Esophagus muscularis mucosa (tissue), 4 donors: ENCODE measurements around the gene RANBP3. TPM values are rescaled to one million over a fixed set of nuclear protein-coding genes. Genes with fewer than 3 reads are reported as not detected.

Experiments used
- DNase-seq: peaks from one replicate; pipeline ENCODE4 v3.0.0-alpha.2; 2017; ENCODE audit errors: extremely low spot score
- H3K27ac ChIP-seq, 4 donors: fragments of 200-600 bp; sonication (generic); replicated peaks in 1 of 4; 1 replicate in 3 of 4; 2 replicates in 1 of 4; pipeline ENCODE4 v1.5.1; 2016 to 2019; ENCODE audit warnings: mild to moderate bottlenecking in 1 of 4
- H3K27me3 ChIP-seq, 4 donors: fragments of 200-600 bp; sonication (generic); one replicate each; pipeline versions ENCODE4 v1.5.1 to v1.6.0; 2016 to 2019
- H3K36me3 ChIP-seq, 4 donors: fragments of 200-600 bp; sonication (generic); one replicate each; pipeline ENCODE4 v1.5.1; 2016 to 2019
- H3K4me1 ChIP-seq, 4 donors: fragments of 200-600 bp; sonication (generic); one replicate each; pipeline ENCODE4 v1.5.1; 2016 to 2019
- H3K4me3 ChIP-seq, 4 donors: fragments of 200-600 bp; sonication (generic); 1 replicate in 2 of 4; 2 replicates in 2 of 4; pipeline ENCODE4 v1.5.1; 2016 to 2019; ENCODE audit warnings: mild to moderate bottlenecking in 4 of 4, moderate library complexity in 1 of 4
- H3K9me3 ChIP-seq, 4 donors: fragments of 200-600 bp; sonication (generic); 1 replicate in 3 of 4; 2 replicates in 1 of 4; pipeline ENCODE4 v1.5.1; 2016 to 2019
- CTCF ChIP-seq, 3 experiments: fragments of 200-600 bp in 2 of 3; fragments of 450-650 bp in 1 of 3; sonication (generic) in 2 of 3; IDR thresholded peaks; one replicate each; pipeline ENCODE4 v1.5.1; 2017 to 2019; ENCODE audit warnings: antibody characterized with exemption in 3 of 3, mild to moderate bottlenecking in 2 of 3, moderate library complexity in 1 of 3
- EP300 ChIP-seq: sonication (generic); formaldehyde crosslinking; IDR thresholded peaks from one replicate; pipeline ENCODE4 v1.6.1; 2017; ENCODE audit warnings: antibody characterized with exemption
- POLR2A ChIP-seq: fragments of 450-650 bp; IDR thresholded peaks from one replicate; pipeline ENCODE4 v1.6.1; 2017; ENCODE audit warnings: antibody characterized with exemption, moderate library complexity, mild to moderate bottlenecking, low read depth
- POLR2AphosphoS5 ChIP-seq, 2 donors: sonication (generic); formaldehyde crosslinking; IDR thresholded peaks; one replicate each; pipeline ENCODE4 v1.6.1; 2017; ENCODE audit warnings: antibody characterized with exemption in 2 of 2
- WGBS: methylation state at CpG from one replicate; pipeline ENCODE4 v1.1.5; 2018; 5-methylcytosine and 5-hydroxymethylcytosine counted together
- intact Hi-C: fragments of 100-400 bp; cut with DNase I; formaldehyde crosslinking; loops from one replicate; pipeline ENCODE4 v1.15.1; 2023
- total RNA-seq, 4 donors: library from RNA; depleted of rRNA; stranded (reverse); fragments of >200 nt; gene quantifications; one replicate each; pipeline versions ENCODE4 v1.1.0 to v1.2.1, GENCODE V29; 2016

RANBP3 gene
- total RNA-seq, 4 donors from 2014 or later = 92.2 to 127 (median 102) TPM

- H3K4me1 ChIP-seq = no peaks in the 10 kb centered on the region
- TF ChIP-seq EP300 (no peak), CTCF (IDR thresholded peaks at IDR 0.05) (no peak), POLR2AphosphoS5 (IDR thresholded peaks at IDR 0.05) (no peak), POLR2A (no peak)
- H3K27ac ChIP-seq = no peak overlapping the region
- H3K27me3 ChIP-seq = no peaks in the 10 kb centered on the region
- H3K9me3 ChIP-seq = no peaks in the 10 kb centered on the region
- intact Hi-C loops = no loop called here
- no peak overlapping the region for H3K4me3 ChIP-seq
- no peak for DNase-seq
- H3K36me3 ChIP-seq = peaks cover 27 to 73% (median 47%) of the 10 kb centered on the region in 4 donors
- 92% methylated on average over 9 of the region's 13 CpGs for WGBS
These were observed 36.7 kb upstream of the RANBP3 start for GRCh38 chr19:6014551-6015135.

GRCh38 chr19:6012426-6013170 is 34.7 kb upstream of the RANBP3 start:
- Histone ChIP-seq H3K4me1 (no peaks in the 10 kb centered on the region), H3K9me3 (no peaks in the 10 kb centered on the region), H3K4me3 (no peak overlapping the region), H3K27ac (no peak overlapping the region), H3K36me3 (peaks cover 40 to 80% (median 58%) of the 10 kb centered on the region in 4 donors), H3K27me3 (no peaks in the 10 kb centered on the region)
- intact Hi-C loops = no loop called here
- 86% methylated on average over 18 of the region's 18 CpGs for WGBS
- no peak for DNase-seq
- no peak for TF ChIP-seq POLR2AphosphoS5 (IDR thresholded peaks at IDR 0.05)
- no peak for TF ChIP-seq POLR2A
- no peak for TF ChIP-seq CTCF (IDR thresholded peaks at IDR 0.05)
- no peak for TF ChIP-seq EP300

- H3K36me3 ChIP-seq = peaks cover 48 to 88% (median 66%) of the 10 kb centered on the region in 4 donors
- intact Hi-C loops = no loop called here
- DNase-seq = no peak
These were observed 33.9 kb upstream of the RANBP3 start for GRCh38 chr19:6011794-6012193.

DNA sequence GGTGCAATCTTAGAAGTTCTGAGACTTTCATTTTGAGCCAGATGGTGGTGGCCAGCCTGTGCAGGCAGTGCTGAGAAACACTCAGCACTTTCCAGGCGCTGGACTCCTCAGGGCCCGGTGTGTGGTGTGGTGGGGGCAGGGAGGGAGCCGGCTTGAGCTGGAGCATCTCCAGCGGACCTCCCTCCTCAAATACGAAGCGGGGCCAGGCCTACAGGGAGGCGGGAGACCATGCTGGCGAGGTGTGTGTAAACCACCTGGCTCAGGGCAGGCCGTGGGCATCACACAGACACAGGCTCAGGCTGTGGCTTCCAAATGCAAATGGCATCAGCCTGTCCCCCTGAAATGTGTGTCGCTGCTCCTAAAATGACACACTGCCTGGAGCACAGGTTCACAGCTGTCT is 33.3 kb upstream of the RANBP3 start:
- Histone ChIP-seq H3K4me1 (no peaks in the 10 kb centered on the region), H3K27me3 (no peaks in the 10 kb centered on the region), H3K9me3 (no peaks in the 10 kb centered on the region), H3K36me3 (peaks cover 50 to 93% (median 72%) of the 10 kb centered on the region in 4 donors), H3K4me3 (no peak overlapping the region), H3K27ac (no peak overlapping the region)
- TF ChIP-seq POLR2A = no peak
- no peak for TF ChIP-seq EP300
- no peak for TF ChIP-seq CTCF (IDR thresholded peaks at IDR 0.05)
- TF ChIP-seq POLR2AphosphoS5 (IDR thresholded peaks at IDR 0.05) = no peak
- 65% methylated on average over 10 of the region's 10 CpGs for WGBS
- intact Hi-C loops = no loop called here
- no peak for DNase-seq

More at GRCh38 chr19:6011794-6012193, 33.9 kb upstream of the RANBP3 start:
- no peaks in the 10 kb centered on the region for H3K27me3 ChIP-seq
- no peaks in the 10 kb centered on the region for H3K9me3 ChIP-seq
- H3K4me3 ChIP-seq = no peak overlapping the region
- no CpG with 5 or more reads among the region's 1 CpG for WGBS
- TF ChIP-seq EP300 = no peak
- TF ChIP-seq POLR2AphosphoS5 (IDR thresholded peaks at IDR 0.05) = no peak
- TF ChIP-seq POLR2A = no peak
- no peak for TF ChIP-seq CTCF (IDR thresholded peaks at IDR 0.05)
- H3K4me1 ChIP-seq = no peaks in the 10 kb centered on the region
- no peak overlapping the region for H3K27ac ChIP-seq
